HepG2 (cell line): ENCODE results near the gene MARCHF2. TPM values are rescaled to one million over a fixed set of nuclear protein-coding genes. Genes with fewer than 3 reads are reported as not detected.

ENCODE experiments used
- DDIT3 ChIP-seq: sonication (generic); formaldehyde crosslinking; IDR thresholded peaks from 2 replicates; pipeline ENCODE4 v1.4.0; 2020; ENCODE audit warnings: mild to moderate bottlenecking, missing genetic modification reagents
- DPF2 ChIP-seq: sonication (generic); formaldehyde crosslinking; IDR thresholded peaks from 2 replicates; pipeline ENCODE4 v1.4.0; 2020; ENCODE audit warnings: mild to moderate bottlenecking, low read depth, missing genetic modification reagents, borderline replicate concordance
- GABPB1 ChIP-seq: IDR thresholded peaks from 2 replicates; pipeline ENCODE4 v1.6.1; 2016; ENCODE audit warnings: mild to moderate bottlenecking, missing genetic modification reagents, moderate library complexity, missing compliant biosample characterization
- GMEB1 ChIP-seq: sonication (generic); formaldehyde crosslinking; IDR thresholded peaks from 2 replicates; pipeline ENCODE4 v1.5.1; 2020; ENCODE audit warnings: missing genetic modification reagents, mild to moderate bottlenecking, borderline replicate concordance
- KDM2A ChIP-seq: sonication (generic); formaldehyde crosslinking; IDR thresholded peaks from 2 replicates; pipeline ENCODE4 v1.4.0; 2020; ENCODE audit warnings: low read depth, missing genetic modification reagents, borderline replicate concordance
- MLXIP ChIP-seq: sonication (generic); formaldehyde crosslinking; IDR thresholded peaks from 2 replicates; pipeline ENCODE4 v1.9.0; 2021; ENCODE audit warnings: missing genetic modification reagents, borderline replicate concordance
- PREB ChIP-seq: sonication (generic); formaldehyde crosslinking; IDR thresholded peaks from 2 replicates; pipeline ENCODE4 v1.4.0; 2020; ENCODE audit warnings: missing genetic modification reagents
- TBX2 ChIP-seq: sonication (generic); formaldehyde crosslinking; IDR thresholded peaks from 2 replicates; pipeline ENCODE4 v1.5.0; 2020; ENCODE audit warnings: missing genetic modification reagents, mild to moderate bottlenecking, borderline replicate concordance
- TFDP1 ChIP-seq: IDR thresholded peaks from 2 replicates; pipeline ENCODE4 v1.6.1; 2016; ENCODE audit warnings: missing compliant biosample characterization, missing genetic modification reagents, borderline replicate concordance
- YEATS2 ChIP-seq: sonication (generic); formaldehyde crosslinking; IDR thresholded peaks from 2 replicates; pipeline ENCODE4 v1.4.0; 2020; ENCODE audit warnings: missing genetic modification reagents, borderline replicate concordance
- ZBTB44 ChIP-seq: sonication (generic); formaldehyde crosslinking; IDR thresholded peaks from 2 replicates; pipeline ENCODE4 v1.4.0; 2020; ENCODE audit warnings: missing genetic modification reagents
- ZFP36L1 ChIP-seq: sonication (generic); formaldehyde crosslinking; IDR thresholded peaks from 2 replicates; pipeline ENCODE4 v1.8.0; 2022; ENCODE audit warnings: mild to moderate bottlenecking, missing genetic modification reagents, moderate library complexity
- ZFP62 ChIP-seq: sonication (generic); formaldehyde crosslinking; IDR thresholded peaks from 2 replicates; pipeline ENCODE4 v1.4.0; 2020; ENCODE audit warnings: missing genetic modification reagents
- ZNF121 ChIP-seq: sonication (generic); formaldehyde crosslinking; IDR thresholded peaks from 2 replicates; pipeline ENCODE4 v1.5.0; 2020; ENCODE audit warnings: mild to moderate bottlenecking, missing genetic modification reagents
- ZNF230 ChIP-seq: sonication (generic); formaldehyde crosslinking; IDR thresholded peaks from 2 replicates; pipeline ENCODE4 v1.4.0; 2020; ENCODE audit warnings: mild to moderate bottlenecking, missing genetic modification reagents
- ZNF275 ChIP-seq: sonication (generic); formaldehyde crosslinking; IDR thresholded peaks from 2 replicates; pipeline ENCODE4 v1.8.0; 2022; ENCODE audit warnings: missing genetic modification reagents, mild to moderate bottlenecking, inconsistent platforms, borderline replicate concordance
- ZNF747 ChIP-seq: sonication (generic); formaldehyde crosslinking; IDR thresholded peaks from 2 replicates; pipeline ENCODE4 v1.8.1; 2023; ENCODE audit warnings: missing genetic modification reagents, mild to moderate bottlenecking, borderline replicate concordance
- polyA plus RNA-seq, 8 experiments: library from polyadenylated mRNA; depleted of rRNA in 3 of 8; stranded (reverse) in 7 of 8; unstranded in 1 of 8; fragments of >200 nt; fragmentation: Illumina TruSeq in 4 of 8; extraction: Trizol in 4 of 8; gene quantifications; 2 replicates each; pipeline versions ENCODE4 v1.2.1 to v1.2.3, GENCODE V29; 2011 to 2016; ENCODE audit warnings: low read depth in 4 of 8, missing spikeins in 1 of 8, mixed read lengths in 1 of 8; ENCODE audit not compliant: insufficient read depth in 1 of 8
- total RNA-seq, 5 experiments: library from RNA; depleted of rRNA; stranded (reverse); fragments of >200 nt; fragmentation: Illumina TruSeq; extraction: Trizol; gene quantifications; 2 replicates each; pipeline ENCODE4 v1.2.3, GENCODE V29; 2016; ENCODE audit warnings: low read depth in 1 of 5

The MARCHF2 gene
- total and polyA plus RNA-seq, 2 of the 13 experiments (the other 11 are each of a cell fraction or from before 2014, with no cell fraction given) = 12.7 to 13.0 TPM

GRCh38 chr19:8389891-8390616 is 23.1 kb upstream of the MARCHF2 start, which contains the start of gene RAB11B (continued):
- TF ChIP-seq ZNF121 = no peak
- no peak for TF ChIP-seq ZNF275 (CRISPR knock-in tag)
- no peak for TF ChIP-seq ZBTB44 (CRISPR knock-in tag)
- TF ChIP-seq TFDP1 (CRISPR knock-in tag) = no peak
- peak; percentile 93 for TF ChIP-seq GABPB1 (CRISPR knock-in tag)
- TF ChIP-seq DPF2 (CRISPR knock-in tag) = no peak
- peak; percentile 74; the same call in 1 of the 2 replicates for TF ChIP-seq ZFP36L1
- TF ChIP-seq TBX2 = peak; percentile 37; the same call in 1 of the 2 replicates
- TF ChIP-seq ZNF747 (CRISPR knock-in tag) = peak; percentile 69; the same call in 1 of the 2 replicates
- TF ChIP-seq KDM2A (CRISPR knock-in tag) = peak; percentile 39; the same call in 1 of the 2 replicates
- TF ChIP-seq GMEB1 (CRISPR knock-in tag) = peak; percentile 89
- TF ChIP-seq ZFP62 (CRISPR knock-in tag) = no peak
- TF ChIP-seq PREB (CRISPR knock-in tag) = no peak
- TF ChIP-seq DDIT3 (CRISPR knock-in tag) = no peak
- TF ChIP-seq ZNF230 (CRISPR knock-in tag) = peak; percentile 66; the same call in 1 of the 2 replicates
- TF ChIP-seq YEATS2 = peak; percentile 52; the same call in 1 of the 2 replicates
- TF ChIP-seq MLXIP (CRISPR knock-in tag) = 0 out of 2 replicates have a peak, but pooled peaks have one; percentile 27
